PC-9 (cell line): ENCODE data around the gene GADD45A.

Experiments used
- EZH2 ChIP-seq: fragments of 200-600 bp; sonication (generic); IDR thresholded peaks from 2 replicates; pipeline ENCODE4 v1.8.0; 2017; ENCODE audit warnings: antibody characterized with exemption, low read depth
- TF ChIP-seq, protein P1 (sequence below): fragments of 200-600 bp; sonication (generic); conservative IDR thresholded peaks from 2 replicates; pipeline ENCODE4 v1.6.1; 2017; ENCODE audit warnings: mixed run types, antibody characterized with exemption, mild to moderate bottlenecking, moderate library complexity

- TF ChIP-seq, protein P1, sequence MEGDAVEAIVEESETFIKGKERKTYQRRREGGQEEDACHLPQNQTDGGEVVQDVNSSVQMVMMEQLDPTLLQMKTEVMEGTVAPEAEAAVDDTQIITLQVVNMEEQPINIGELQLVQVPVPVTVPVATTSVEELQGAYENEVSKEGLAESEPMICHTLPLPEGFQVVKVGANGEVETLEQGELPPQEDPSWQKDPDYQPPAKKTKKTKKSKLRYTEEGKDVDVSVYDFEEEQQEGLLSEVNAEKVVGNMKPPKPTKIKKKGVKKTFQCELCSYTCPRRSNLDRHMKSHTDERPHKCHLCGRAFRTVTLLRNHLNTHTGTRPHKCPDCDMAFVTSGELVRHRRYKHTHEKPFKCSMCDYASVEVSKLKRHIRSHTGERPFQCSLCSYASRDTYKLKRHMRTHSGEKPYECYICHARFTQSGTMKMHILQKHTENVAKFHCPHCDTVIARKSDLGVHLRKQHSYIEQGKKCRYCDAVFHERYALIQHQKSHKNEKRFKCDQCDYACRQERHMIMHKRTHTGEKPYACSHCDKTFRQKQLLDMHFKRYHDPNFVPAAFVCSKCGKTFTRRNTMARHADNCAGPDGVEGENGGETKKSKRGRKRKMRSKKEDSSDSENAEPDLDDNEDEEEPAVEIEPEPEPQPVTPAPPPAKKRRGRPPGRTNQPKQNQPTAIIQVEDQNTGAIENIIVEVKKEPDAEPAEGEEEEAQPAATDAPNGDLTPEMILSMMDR = no peak
- no peak for TF ChIP-seq EZH2
These were observed 405 bp upstream of the GADD45A start for GRCh38 chr1:67684526-67685066.
